GM12878 (cell line): Measurements from ENCODE around the gene PDE11A.

Experiments used
- EZH2 ChIP-seq: IDR thresholded peaks from 2 replicates; pipeline ENCODE4 v1.6.1; 2012; ENCODE audit warnings: low read depth, mild to moderate bottlenecking, control low read depth, inconsistent platforms, low read length, borderline replicate concordance; ENCODE audit not compliant: control insufficient read depth
- FOXM1 ChIP-seq: IDR thresholded peaks from 2 replicates; pipeline ENCODE4 v1.6.1; 2012; ENCODE audit warnings: low read depth, mild to moderate bottlenecking, inconsistent platforms, low read length, moderate library complexity
- NR2C2 ChIP-seq: IDR thresholded peaks from 2 replicates; pipeline ENCODE4 v1.6.1; 2011; ENCODE audit warnings: borderline replicate concordance, low read depth; ENCODE audit not compliant: control insufficient read depth, insufficient read length
- SMC3 ChIP-seq: IDR thresholded peaks from 2 replicates; pipeline ENCODE4 v1.6.1; 2011; ENCODE audit warnings: low read length, improper control_type of control experiment, borderline replicate concordance
- SUPT20H ChIP-seq: IDR thresholded peaks from 2 replicates; pipeline ENCODE4 v1.6.1; 2011; ENCODE audit warnings: low read depth, mild to moderate bottlenecking, low read length, moderate library complexity, borderline replicate concordance; ENCODE audit not compliant: control insufficient read depth
- TAF1 ChIP-seq: IDR thresholded peaks from 2 replicates; pipeline ENCODE4 v1.6.1; 2011; ENCODE audit warnings: mild to moderate bottlenecking, low read depth, low read length, borderline replicate concordance
- ZNF274 ChIP-seq: IDR thresholded peaks from one replicate; pipeline ENCODE4 v1.8.0; 2011; ENCODE audit not compliant: insufficient read length, insufficient read depth
- ZSCAN29 ChIP-seq: fragments of 450-650 bp; IDR thresholded peaks from 2 replicates; pipeline ENCODE4 v1.6.1; 2017; ENCODE audit warnings: mild to moderate bottlenecking, moderate library complexity
- TF ChIP-seq, protein P1 (sequence below), 3 experiments: IDR thresholded peaks in 2 of 3; conservative IDR thresholded peaks in 1 of 3; 2 replicates each; pipeline ENCODE4 v1.5.1; 2011; ENCODE audit warnings: low read depth in 3 of 3, low read length in 3 of 3, mild to moderate bottlenecking in 3 of 3, control low read depth in 2 of 3, moderate library complexity in 2 of 3, inconsistent platforms in 1 of 3, mixed read lengths in 1 of 3; ENCODE audit not compliant: control insufficient read depth in 2 of 3, insufficient read depth in 1 of 3; ENCODE audit errors: extremely low read depth in 1 of 3
- TF ChIP-seq, protein P2 (sequence below): fragments of 450-650 bp; conservative IDR thresholded peaks from 2 replicates; pipeline ENCODE4 v1.6.1; 2017; ENCODE audit warnings: mild to moderate bottlenecking, moderate library complexity
- TF ChIP-seq, protein P3 (sequence below): fragments of 450-650 bp; formaldehyde crosslinking; IDR thresholded peaks from 2 replicates; pipeline ENCODE4 v1.4.0; 2022; ENCODE audit warnings: mild to moderate bottlenecking, moderate library complexity
- TF ChIP-seq, protein P4 (sequence below): IDR thresholded peaks from 2 replicates; pipeline ENCODE4 v1.6.1; 2012; ENCODE audit warnings: low read depth, low read length, improper control_type of control experiment
- TF ChIP-seq, protein P5 (sequence below): IDR thresholded peaks from 2 replicates; pipeline ENCODE4 v1.6.1; 2011; ENCODE audit warnings: borderline replicate concordance, low read depth, mild to moderate bottlenecking, moderate library complexity, low read length; ENCODE audit not compliant: insufficient read depth, poor library complexity, severe bottlenecking

DNA sequence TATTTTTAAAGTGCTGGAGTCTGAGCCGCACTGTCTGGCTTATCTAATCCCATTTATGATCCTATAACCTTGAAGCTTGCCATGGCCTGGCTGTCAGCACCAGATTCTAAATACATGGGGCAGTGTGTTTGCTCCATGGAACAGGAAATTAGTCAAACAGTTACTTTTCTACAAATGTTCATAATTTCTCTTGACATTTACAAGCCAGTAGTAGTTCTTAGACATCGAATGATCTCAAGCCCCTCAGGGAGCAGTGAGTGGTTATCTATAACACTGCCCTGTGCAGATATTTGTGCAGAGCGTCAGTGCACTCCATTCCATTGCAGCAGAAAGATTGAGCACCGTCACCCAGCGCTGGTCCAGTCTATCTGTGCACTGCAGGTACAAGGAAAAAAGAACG is 474.8 kb downstream of the PDE11A start:
- TF ChIP-seq ZNF274 = no peak
- TF ChIP-seq, protein P1, sequence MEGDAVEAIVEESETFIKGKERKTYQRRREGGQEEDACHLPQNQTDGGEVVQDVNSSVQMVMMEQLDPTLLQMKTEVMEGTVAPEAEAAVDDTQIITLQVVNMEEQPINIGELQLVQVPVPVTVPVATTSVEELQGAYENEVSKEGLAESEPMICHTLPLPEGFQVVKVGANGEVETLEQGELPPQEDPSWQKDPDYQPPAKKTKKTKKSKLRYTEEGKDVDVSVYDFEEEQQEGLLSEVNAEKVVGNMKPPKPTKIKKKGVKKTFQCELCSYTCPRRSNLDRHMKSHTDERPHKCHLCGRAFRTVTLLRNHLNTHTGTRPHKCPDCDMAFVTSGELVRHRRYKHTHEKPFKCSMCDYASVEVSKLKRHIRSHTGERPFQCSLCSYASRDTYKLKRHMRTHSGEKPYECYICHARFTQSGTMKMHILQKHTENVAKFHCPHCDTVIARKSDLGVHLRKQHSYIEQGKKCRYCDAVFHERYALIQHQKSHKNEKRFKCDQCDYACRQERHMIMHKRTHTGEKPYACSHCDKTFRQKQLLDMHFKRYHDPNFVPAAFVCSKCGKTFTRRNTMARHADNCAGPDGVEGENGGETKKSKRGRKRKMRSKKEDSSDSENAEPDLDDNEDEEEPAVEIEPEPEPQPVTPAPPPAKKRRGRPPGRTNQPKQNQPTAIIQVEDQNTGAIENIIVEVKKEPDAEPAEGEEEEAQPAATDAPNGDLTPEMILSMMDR (IDR thresholded peaks at IDR 0.05 in 2 of 3, conservative IDR thresholded peaks at IDR 0.05 in 1 of 3; ENCODE audit: control insufficient read depth in 2 of 3, extremely low read depth in 1 of 3, insufficient read depth in 1 of 3, low read depth in 3 of 3, low read length in 3 of 3) = no peak
- no peak for TF ChIP-seq ZSCAN29
- TF ChIP-seq SMC3 = no peak
- TF ChIP-seq, protein P2, sequence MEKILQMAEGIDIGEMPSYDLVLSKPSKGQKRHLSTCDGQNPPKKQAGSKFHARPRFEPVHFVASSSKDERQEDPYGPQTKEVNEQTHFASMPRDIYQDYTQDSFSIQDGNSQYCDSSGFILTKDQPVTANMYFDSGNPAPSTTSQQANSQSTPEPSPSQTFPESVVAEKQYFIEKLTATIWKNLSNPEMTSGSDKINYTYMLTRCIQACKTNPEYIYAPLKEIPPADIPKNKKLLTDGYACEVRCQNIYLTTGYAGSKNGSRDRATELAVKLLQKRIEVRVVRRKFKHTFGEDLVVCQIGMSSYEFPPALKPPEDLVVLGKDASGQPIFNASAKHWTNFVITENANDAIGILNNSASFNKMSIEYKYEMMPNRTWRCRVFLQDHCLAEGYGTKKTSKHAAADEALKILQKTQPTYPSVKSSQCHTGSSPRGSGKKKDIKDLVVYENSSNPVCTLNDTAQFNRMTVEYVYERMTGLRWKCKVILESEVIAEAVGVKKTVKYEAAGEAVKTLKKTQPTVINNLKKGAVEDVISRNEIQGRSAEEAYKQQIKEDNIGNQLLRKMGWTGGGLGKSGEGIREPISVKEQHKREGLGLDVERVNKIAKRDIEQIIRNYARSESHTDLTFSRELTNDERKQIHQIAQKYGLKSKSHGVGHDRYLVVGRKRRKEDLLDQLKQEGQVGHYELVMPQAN = no peak
- no peak for TF ChIP-seq FOXM1
- TF ChIP-seq, protein P3, sequence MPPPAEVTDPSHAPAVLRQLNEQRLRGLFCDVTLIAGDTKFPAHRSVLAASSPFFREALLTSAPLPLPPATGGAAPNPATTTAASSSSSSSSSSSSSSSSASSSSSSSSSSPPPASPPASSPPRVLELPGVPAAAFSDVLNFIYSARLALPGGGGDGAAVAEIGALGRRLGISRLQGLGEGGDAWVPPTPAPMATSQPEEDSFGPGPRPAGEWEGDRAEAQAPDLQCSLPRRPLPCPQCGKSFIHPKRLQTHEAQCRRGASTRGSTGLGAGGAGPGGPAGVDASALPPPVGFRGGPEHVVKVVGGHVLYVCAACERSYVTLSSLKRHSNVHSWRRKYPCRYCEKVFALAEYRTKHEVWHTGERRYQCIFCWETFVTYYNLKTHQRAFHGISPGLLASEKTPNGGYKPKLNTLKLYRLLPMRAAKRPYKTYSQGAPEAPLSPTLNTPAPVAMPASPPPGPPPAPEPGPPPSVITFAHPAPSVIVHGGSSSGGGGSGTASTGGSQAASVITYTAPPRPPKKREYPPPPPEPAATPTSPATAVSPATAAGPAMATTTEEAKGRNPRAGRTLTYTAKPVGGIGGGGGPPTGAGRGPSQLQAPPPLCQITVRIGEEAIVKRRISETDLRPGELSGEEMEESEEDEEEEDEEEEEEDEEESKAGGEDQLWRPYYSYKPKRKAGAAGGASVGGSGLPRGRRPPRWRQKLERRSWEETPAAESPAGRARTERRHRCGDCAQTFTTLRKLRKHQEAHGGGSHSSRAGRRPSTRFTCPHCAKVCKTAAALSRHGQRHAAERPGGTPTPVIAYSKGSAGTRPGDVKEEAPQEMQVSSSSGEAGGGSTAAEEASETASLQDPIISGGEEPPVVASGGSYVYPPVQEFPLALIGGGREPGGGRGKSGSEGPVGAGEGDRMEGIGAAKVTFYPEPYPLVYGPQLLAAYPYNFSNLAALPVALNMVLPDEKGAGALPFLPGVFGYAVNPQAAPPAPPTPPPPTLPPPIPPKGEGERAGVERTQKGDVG (CRISPR knock-in tag) = no peak
- TF ChIP-seq, protein P4, sequence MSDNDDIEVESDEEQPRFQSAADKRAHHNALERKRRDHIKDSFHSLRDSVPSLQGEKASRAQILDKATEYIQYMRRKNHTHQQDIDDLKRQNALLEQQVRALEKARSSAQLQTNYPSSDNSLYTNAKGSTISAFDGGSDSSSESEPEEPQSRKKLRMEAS = no peak
- no peak for TF ChIP-seq SUPT20H
- no peak for TF ChIP-seq EZH2
- TF ChIP-seq, protein P5, sequence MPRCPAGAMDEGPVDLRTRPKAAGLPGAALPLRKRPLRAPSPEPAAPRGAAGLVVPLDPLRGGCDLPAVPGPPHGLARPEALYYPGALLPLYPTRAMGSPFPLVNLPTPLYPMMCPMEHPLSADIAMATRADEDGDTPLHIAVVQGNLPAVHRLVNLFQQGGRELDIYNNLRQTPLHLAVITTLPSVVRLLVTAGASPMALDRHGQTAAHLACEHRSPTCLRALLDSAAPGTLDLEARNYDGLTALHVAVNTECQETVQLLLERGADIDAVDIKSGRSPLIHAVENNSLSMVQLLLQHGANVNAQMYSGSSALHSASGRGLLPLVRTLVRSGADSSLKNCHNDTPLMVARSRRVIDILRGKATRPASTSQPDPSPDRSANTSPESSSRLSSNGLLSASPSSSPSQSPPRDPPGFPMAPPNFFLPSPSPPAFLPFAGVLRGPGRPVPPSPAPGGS = no peak
- TF ChIP-seq TAF1 = no peak
- no peak for TF ChIP-seq NR2C2
